SK-N-MC (cell line): ENCODE data around the gene ATXN2.

Experiments
- EZH2 ChIP-seq: fragments of 200-600 bp; sonication (generic); IDR thresholded peaks from one replicate; pipeline ENCODE4 v1.6.1; 2017; ENCODE audit warnings: antibody characterized with exemption
- FOXP2 ChIP-seq: optimal IDR thresholded peaks from 2 replicates; pipeline ENCODE3; 2011; ENCODE audit warnings: mild to moderate bottlenecking, moderate library complexity; ENCODE audit not compliant: insufficient read depth; ENCODE audit errors: extremely low read length, control extremely low read depth
- POLR2AphosphoS5 ChIP-seq: IDR thresholded peaks from 2 replicates; pipeline ENCODE4 v1.6.1; 2012; ENCODE audit warnings: mild to moderate bottlenecking, low read depth, low read length, borderline replicate concordance

- TF ChIP-seq EZH2 = no peak
- TF ChIP-seq POLR2AphosphoS5 = no peak
- no peak for TF ChIP-seq FOXP2
These were observed 80.0 kb downstream of the ATXN2 start for GRCh38 chr12:111519083-111519482.
